Stimulated activated CD4-positive, alpha-beta T cell treated with anti-CD3 and anti-CD28 coated beads, Interleukin-2, amount 100 ng/mL, for 4 hours (primary cell): ENCODE measurements around the gene PARD3.
"Not testable (repeated sequence)": the region's sequence is repeated elsewhere in the genome, so short reads cannot be mapped to it uniquely, and the experiment has no call there.

ENCODE experiments used
- DNase-seq: peaks from one replicate; pipeline ENCODE4 v3.0.0-alpha.2; 2020; ENCODE audit warnings: low read depth

PARD3 gene

DNA sequence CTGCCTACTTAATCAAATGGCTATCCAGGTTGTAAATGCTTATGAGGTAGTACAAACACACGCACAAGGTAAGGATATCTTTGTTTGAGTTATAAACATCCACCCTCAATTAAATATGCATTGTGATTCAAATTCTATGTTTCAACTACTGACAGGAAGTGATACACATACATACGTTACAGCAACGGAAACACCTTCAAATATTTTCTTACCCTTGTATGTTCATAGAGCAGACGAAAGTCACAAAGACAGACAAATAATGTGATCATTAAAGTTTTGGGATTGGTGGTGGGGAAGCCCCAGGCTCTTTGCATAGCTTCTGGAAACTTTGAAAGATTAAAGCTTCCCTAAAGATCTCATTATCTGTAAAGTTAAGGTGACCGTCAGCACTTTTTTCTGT is 521.0 kb downstream of the PARD3 start:
- no peak for DNase-seq

DNA sequence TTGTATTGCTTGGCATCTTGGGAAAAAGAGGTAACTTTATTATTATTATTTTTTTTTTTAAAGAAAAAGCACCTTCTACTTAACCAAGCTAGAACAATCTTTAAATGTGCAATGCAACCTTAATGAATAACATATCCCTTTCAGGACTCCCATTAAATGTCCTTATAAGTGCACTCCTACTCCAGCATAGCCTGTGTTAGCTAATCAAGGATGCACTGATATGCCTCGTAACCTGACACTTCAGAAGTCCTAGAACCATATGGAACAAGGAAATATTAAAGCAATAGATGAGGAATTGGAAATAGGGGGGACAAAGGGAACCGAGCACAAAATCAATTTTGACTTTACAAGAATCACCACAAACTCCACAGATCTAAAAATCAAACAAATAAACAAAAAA is 522.4 kb downstream of the PARD3 start:
- no peak for DNase-seq

DNA sequence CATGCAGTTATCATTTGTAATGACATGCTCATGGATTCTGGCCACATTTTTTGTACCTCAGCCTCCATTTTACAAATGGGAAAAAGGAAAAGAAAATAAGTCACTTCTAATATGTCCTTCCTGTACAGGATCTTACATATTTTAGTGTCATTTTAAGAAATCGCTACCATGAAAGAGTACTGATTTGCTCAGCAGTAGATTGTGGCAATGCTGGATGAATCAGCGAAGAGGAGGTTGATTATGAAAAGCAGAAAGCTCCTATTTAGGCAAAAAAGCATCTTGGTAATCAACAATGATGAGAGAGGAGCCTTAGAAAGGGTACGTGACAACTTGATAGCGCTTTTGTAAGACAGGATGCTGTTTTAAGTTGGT is 522.9 kb downstream of the PARD3 start:
- DNase-seq, result no peak

DNA sequence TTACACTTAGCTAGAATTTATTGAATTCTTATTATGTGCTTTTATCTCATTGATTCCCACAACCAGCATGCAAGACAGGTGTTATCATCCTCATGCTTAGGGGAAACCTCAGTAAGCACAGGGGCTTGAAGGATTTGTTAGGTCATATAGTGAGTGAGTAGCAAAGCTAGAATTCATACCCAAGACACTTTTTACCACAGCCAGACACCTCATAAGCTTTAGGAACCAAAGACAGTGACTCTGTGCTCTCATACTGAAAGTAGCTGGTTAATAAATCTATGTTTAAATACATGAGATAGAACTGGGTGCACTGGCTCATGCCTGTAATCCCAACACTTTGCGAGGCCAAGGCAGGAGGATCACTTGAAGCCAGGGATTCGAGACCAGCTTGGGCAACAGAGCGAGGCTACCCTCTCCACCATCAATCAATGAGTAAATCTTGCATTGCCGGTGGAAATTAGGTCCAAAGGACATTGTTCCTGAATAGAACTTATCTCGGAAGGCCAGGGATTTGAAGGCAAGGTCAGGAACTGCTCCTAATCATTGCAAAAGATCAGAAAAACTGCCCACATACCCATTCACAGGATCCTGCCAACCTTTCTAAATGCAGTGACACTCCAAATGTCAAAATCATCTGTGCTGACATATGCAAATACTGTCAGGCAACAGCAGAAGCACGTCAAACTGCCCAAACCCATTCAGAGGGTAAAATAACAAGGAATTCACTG is 523.5 kb downstream of the PARD3 start:
- no peak for DNase-seq

GRCh38 chr10:34290412-34291081 is 524.5 kb downstream of the PARD3 start:
- no peak for DNase-seq

GRCh38 chr10:34288634-34289033 is 526.5 kb downstream of the PARD3 start:
- DNase-seq, result no peak

GRCh38 chr10:34286136-34286739 is 528.9 kb downstream of the PARD3 start:
- no peak for DNase-seq

DNA sequence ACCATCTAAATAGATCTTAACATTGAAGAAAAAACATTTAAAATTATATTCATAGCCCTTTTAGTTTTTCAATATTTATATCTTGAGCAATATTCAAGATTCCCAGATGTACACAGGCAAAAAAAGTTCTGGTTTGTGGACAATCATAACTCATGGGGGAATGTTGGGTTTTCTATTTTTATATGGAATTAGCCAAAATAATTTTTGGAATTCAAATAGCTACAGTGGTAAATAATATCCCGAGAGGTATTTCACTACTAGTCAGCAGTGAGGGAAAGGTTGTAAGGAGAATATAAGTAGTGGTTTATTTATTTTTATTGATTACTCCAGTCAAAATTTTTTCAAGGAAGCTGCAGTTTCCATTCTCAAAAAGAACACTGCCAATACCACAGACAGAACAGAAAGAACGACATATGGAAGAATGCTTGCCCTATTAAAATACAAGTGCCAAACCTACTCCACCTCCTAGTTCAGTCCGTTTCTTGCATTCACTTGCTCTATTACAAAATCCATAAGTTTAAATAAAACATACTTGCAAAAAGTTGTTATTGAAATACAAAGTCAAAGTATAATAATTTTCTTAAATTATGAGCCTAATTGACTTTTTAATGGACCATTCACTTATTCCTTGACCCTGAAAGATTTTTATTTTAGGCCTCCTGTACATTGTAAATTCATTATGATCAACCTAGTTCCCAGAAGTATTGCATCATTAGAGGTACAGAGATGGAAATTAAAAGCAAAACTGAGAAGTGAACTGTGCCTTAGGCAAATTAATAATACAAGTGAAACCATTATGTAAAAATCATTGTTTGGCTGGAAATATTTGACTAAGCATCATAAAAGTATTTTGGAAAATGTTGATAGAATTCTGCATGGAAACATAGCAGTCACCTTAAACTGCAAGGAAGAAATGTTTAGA is 533.2 kb downstream of the PARD3 start:
- DNase-seq, result no peak

- no peak for DNase-seq
These were observed 534.3 kb downstream of the PARD3 start for GRCh38 chr10:34280599-34281374.

- DNase-seq, result no peak
These were observed 539.4 kb downstream of the PARD3 start for GRCh38 chr10:34275626-34276130.

GRCh38 chr10:34274906-34275305 is 540.2 kb downstream of the PARD3 start:
- DNase-seq, result no peak

- DNase-seq, result no peak
These were observed 541.8 kb downstream of the PARD3 start for GRCh38 chr10:34273340-34273739.

DNA sequence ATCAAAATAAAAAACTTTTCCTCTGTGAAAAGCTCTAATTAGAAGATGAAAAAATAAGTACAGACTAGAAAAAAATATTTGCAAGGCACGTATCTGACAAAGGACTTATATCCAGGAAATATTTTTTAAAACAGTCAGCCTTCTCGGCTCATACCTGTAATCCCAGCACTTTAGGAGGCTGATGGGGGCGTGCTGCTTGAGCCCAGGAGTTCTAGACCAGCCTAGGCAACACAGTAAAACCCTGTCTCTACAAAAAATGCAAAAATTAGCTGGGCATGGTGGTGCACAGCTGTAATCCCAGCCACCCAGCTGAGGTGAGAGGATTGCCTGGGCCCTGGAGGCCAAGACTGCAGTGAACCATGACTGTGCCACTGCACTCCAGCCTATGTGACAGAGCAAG is 542.8 kb downstream of the PARD3 start:
- DNase-seq, result no peak

DNA sequence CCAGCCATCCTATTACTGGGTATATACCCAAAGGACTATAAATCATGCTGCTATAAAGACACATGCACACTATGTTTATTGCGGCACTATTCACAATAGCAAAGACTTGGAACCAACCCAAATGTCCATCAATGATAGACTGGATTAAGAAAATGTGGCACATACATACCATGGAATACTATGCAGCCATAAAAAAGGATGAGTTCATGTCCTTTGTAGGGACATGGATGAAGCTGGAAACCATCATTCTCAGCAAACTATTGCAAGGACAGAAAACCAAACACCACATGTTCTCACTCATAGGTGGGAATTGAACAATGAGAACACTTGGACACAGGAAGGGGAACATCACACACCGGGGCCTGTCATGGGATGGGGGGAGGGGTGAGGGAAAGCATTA is 546.7 kb downstream of the PARD3 start:
- DNase-seq, result not testable (repeated sequence)

DNA sequence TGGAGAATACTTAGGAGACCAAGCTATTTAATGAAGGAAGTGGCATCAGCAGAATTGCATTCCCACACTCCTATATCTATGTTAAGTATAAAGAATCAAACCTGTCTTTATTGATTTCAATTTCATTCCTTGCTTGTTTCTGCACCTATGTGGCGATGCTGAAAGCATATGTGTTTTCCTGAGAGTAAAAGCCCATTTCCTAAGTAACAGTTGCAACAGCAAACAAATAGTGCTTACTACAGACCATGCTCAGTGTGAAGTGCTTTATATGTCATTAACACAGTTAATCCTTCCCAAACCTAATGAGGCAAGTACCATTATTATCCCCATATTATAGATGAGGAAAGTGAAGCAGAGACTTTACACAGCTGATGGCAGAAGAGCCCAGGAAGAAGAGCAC is 552.1 kb downstream of the PARD3 start:
- DNase-seq, result no peak

DNA sequence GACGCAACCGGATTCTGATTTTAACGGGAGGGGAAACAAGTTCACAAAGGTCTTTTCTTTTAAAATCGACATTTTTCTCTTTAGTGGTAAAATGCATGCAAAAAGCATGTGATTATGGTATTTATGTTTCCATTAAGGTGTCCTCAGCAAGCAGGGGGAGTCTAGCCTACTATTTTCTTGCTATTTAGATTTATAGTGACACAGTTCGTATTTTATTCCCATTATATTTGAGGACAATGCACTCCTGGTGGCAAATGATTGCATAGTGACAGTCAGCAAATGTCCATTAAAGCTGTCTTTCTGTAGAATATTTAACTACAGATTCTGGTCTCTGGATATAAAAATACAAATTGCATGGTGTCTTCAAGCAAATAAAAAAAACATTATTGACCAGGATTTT is 554.2 kb downstream of the PARD3 start:
- DNase-seq, result no peak

DNA sequence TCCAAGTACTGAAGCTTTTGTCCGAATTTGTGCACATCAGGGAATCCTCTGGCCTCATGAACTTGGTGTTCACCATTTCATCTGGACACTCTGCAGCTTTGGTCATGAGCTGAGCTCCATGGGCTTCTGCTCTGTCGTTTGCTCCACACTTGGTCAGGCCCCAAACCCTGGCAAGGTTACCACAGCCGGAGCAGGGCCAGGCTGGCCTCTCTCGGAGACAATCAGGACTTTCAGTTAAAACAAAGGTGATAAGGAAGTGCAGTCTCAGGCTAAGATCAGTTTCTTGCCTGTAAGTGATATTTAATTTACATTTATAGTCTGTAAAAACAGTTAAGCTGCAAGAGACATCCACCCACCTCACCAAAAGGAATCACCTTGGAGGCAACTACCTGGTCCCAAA is 558.9 kb downstream of the PARD3 start:
- no peak for DNase-seq

DNA sequence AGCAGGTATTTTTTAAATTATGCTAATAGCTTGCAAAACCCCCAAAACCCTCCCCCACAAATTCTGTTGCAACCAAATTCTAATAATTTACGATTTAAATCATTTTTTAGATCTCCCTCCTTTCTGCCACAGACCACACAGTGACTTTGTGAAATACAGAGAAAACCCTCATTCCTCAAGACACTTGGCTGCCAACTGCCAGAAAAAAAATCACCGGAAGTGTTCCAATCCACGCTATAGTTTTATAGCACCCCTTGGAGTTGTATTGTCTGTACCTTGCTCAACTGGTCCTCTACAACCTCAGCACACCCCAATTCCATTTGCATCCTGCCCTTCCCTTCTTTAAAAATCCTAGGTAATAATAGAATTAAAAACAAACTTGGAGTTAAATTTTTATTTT is 560.1 kb downstream of the PARD3 start:
- no peak for DNase-seq

DNA sequence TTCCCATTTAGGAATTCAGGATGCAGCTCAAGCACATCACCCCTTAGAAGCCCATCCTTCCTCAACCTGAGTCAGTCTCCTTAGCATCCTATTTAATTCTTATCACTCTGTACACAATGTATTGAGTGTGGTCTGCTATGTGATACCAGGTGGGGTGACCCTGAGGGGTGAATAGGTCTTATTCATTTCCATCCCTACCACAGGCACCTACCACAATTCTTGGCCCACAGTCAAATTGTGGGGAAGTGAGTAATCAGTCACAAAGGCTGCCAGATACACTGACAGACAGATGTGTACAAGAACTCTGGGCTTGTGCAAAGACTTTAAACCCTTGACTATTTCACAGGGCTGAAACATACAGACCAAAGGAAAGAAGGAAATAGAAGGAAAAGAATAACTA is 560.5 kb downstream of the PARD3 start:
- DNase-seq, result no peak

GRCh38 chr10:34252111-34252510 is 563.0 kb downstream of the PARD3 start:
- no peak for DNase-seq

- DNase-seq, result no peak
These were observed 563.9 kb downstream of the PARD3 start for GRCh38 chr10:34251177-34251576.
